Liver (tissue), 9 donors: ENCODE results near the gene TRHDE. TPM values are rescaled to one million over a fixed set of nuclear protein-coding genes. Genes with fewer than 3 reads are reported as not detected.

Experiments used
- DNase-seq: peaks from one replicate; pipeline ENCODE4 v3.0.0-alpha.2; 2017; ENCODE audit warnings: low spot score
- H3K27ac ChIP-seq, 2 donors: one replicate each; pipeline ENCODE4 v1.7.0; 2013; ENCODE audit warnings: inconsistent platforms in 2 of 2, low read length in 2 of 2, control low read depth in 1 of 2, low read depth in 1 of 2, mild to moderate bottlenecking in 1 of 2
- H3K27me3 ChIP-seq, 4 donors: one replicate each; pipeline versions ENCODE4 v1.6.1 to v1.7.0; 2013; ENCODE audit warnings: low read length in 3 of 4, inconsistent platforms in 1 of 4, mild to moderate bottlenecking in 1 of 4, moderate library complexity in 1 of 4; ENCODE audit not compliant: control insufficient read depth in 4 of 4, insufficient read depth in 4 of 4
- H3K36me3 ChIP-seq, 4 donors: one replicate each; pipeline versions ENCODE4 v1.6.1 to v1.7.0; 2013; ENCODE audit warnings: low read length in 3 of 4, mild to moderate bottlenecking in 3 of 4, low read depth in 1 of 4, moderate library complexity in 1 of 4; ENCODE audit not compliant: control insufficient read depth in 4 of 4, insufficient read depth in 3 of 4
- H3K4me1 ChIP-seq, 4 donors: one replicate each; pipeline versions ENCODE4 v1.6.1 to v1.7.0; 2013; ENCODE audit warnings: low read length in 3 of 4, mild to moderate bottlenecking in 3 of 4, moderate library complexity in 1 of 4; ENCODE audit not compliant: control insufficient read depth in 4 of 4, insufficient read depth in 4 of 4
- H3K4me3 ChIP-seq, 3 donors: one replicate each; pipeline versions ENCODE4 v1.6.1 to v1.7.0; 2013; ENCODE audit warnings: low read length in 3 of 3, control low read depth in 1 of 3, low read depth in 1 of 3, mild to moderate bottlenecking in 1 of 3
- H3K9ac ChIP-seq, 2 donors: one replicate each; pipeline ENCODE4 v1.7.0; 2013; ENCODE audit warnings: low read length in 2 of 2, mild to moderate bottlenecking in 2 of 2, moderate library complexity in 2 of 2, control low read depth in 1 of 2, low read depth in 1 of 2
- H3K9me3 ChIP-seq, 4 donors: one replicate each; pipeline versions ENCODE4 v1.6.1 to v1.7.0; 2013; ENCODE audit warnings: low read length in 3 of 4; ENCODE audit not compliant: control insufficient read depth in 4 of 4
- ATF3 ChIP-seq: IDR thresholded peaks from 2 replicates; pipeline ENCODE4 v1.6.1; 2016; ENCODE audit warnings: antibody characterized with exemption
- CTCF ChIP-seq: fragments of 150-350 bp; IDR thresholded peaks from 2 replicates; pipeline ENCODE4 v1.5.1; 2017; ENCODE audit warnings: improper control_type of control experiment, low read depth, low read length; ENCODE audit not compliant: missing input control
- EGR1 ChIP-seq, 2 donors: IDR thresholded peaks; 2 replicates each; pipeline ENCODE4 v1.6.1; 2016 to 2018; ENCODE audit warnings: antibody characterized with exemption in 2 of 2, low read depth in 2 of 2
- FOXA1 ChIP-seq: IDR thresholded peaks from 2 replicates; pipeline ENCODE4 v1.6.1; 2016; ENCODE audit warnings: antibody characterized with exemption
- FOXA2 ChIP-seq: IDR thresholded peaks from 2 replicates; pipeline ENCODE4 v1.6.1; 2016; ENCODE audit warnings: antibody characterized with exemption
- GABPA ChIP-seq, 2 donors: IDR thresholded peaks in 1 of 2; conservative IDR thresholded peaks in 1 of 2; 2 replicates each; pipeline ENCODE4 v1.6.1; 2016; ENCODE audit warnings: antibody characterized with exemption in 2 of 2, mild to moderate bottlenecking in 1 of 2, moderate library complexity in 1 of 2
- HNF4A ChIP-seq, 2 donors: conservative IDR thresholded peaks; 2 replicates each; pipeline ENCODE4 v1.6.1; 2016; ENCODE audit warnings: antibody characterized with exemption in 2 of 2, mild to moderate bottlenecking in 2 of 2
- JUND ChIP-seq, 2 donors: IDR thresholded peaks; 2 replicates each; pipeline ENCODE4 v1.6.1; 2016; ENCODE audit warnings: antibody characterized with exemption in 2 of 2
- MAX ChIP-seq: IDR thresholded peaks from 2 replicates; pipeline ENCODE4 v1.6.1; 2016; ENCODE audit warnings: antibody characterized with exemption
- NR2F2 ChIP-seq: IDR thresholded peaks from 2 replicates; pipeline ENCODE4 v1.6.1; 2016; ENCODE audit warnings: antibody characterized with exemption
- RAD21 ChIP-seq, 2 donors: IDR thresholded peaks; 2 replicates each; pipeline ENCODE4 v1.6.1; 2016; ENCODE audit warnings: antibody characterized with exemption in 2 of 2, mild to moderate bottlenecking in 2 of 2
- REST ChIP-seq: IDR thresholded peaks from 2 replicates; pipeline ENCODE4 v1.6.1; 2016; ENCODE audit warnings: antibody characterized with exemption, mild to moderate bottlenecking
- RXRA ChIP-seq, 2 donors: IDR thresholded peaks; 2 replicates each; pipeline ENCODE4 v1.6.1; 2017 to 2018; ENCODE audit warnings: antibody characterized with exemption in 2 of 2, mild to moderate bottlenecking in 1 of 2
- SP1 ChIP-seq: IDR thresholded peaks from 2 replicates; pipeline ENCODE4 v1.6.1; 2018; ENCODE audit warnings: antibody characterized with exemption, mild to moderate bottlenecking
- TAF1 ChIP-seq: conservative IDR thresholded peaks from 2 replicates; pipeline ENCODE4 v1.6.1; 2016; ENCODE audit warnings: antibody characterized with exemption, mild to moderate bottlenecking
- YY1 ChIP-seq: IDR thresholded peaks from 2 replicates; pipeline ENCODE4 v1.6.1; 2016; ENCODE audit warnings: antibody characterized with exemption, mild to moderate bottlenecking
- ZBTB33 ChIP-seq: IDR thresholded peaks from 2 replicates; pipeline ENCODE4 v1.6.1; 2016; ENCODE audit warnings: antibody characterized with exemption
- WGBS: extraction: QIAGEN DNeasy Blood & Tissue Kit; methylation state at CpG from one replicate; pipeline ENCODE4 v1.1.7; 2013; 5-methylcytosine and 5-hydroxymethylcytosine counted together
- polyA plus RNA-seq, 2 donors: library from polyadenylated mRNA; stranded (reverse) in 1 of 2; unstranded in 1 of 2; fragments of 200-250 nt in 1 of 2; fragments of >200 nt in 1 of 2; fragmentation: Nextera tagmentation in 1 of 2; extraction: Ambion mirVana in 1 of 2; gene quantifications; one replicate each; pipeline versions ENCODE4 v1.2.1 to v1.2.3, GENCODE V29; 2013 to 2015
- total RNA-seq, 2 donors: library from RNA; depleted of rRNA; stranded (reverse); fragments of >200 nt; gene quantifications; one replicate each; pipeline ENCODE4 v1.2.3, GENCODE V29; 2014
- donor health status: healthy.
- donor health status: healthy.
- donor health status: healthy.
- donor health status: healthy.
- donor health status: healthy.

Gene TRHDE
- total and polyA plus RNA-seq, 4 donors, result 0.05 to 0.17 (median 0.14) TPM; not detected in 1

DNA sequence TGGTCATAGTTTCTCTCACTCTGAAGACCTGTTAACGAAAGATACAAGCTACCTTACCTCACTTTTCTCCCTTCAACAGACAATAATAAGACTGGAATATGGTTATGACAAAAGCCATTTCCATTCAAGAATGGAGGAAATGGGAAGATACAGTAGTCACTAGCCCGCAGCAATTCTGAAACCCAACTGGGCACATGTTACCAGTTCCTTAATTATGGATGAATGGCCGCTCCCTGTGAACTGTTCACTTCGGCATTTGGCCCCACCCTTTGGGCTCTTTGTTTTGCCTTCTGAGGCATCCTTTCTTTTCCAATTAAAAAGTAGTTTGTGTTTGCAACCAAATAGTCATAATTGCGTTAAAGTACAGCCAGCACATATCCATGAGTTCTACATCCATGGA lies 19.0 kb downstream of the TRHDE start:
- H3K36me3 ChIP-seq, result no peaks in the 10 kb centered on the region
- no peak overlapping the region for H3K9ac ChIP-seq
- H3K27ac ChIP-seq, result no peak overlapping the region
- WGBS, result 87% methylated on average over 5 of the region's 5 CpGs
- no peak for DNase-seq
- no peaks in the 10 kb centered on the region for H3K9me3 ChIP-seq
- no peaks in the 10 kb centered on the region for H3K4me1 ChIP-seq
- no peaks in the 10 kb centered on the region for H3K27me3 ChIP-seq
- H3K4me3 ChIP-seq, result no peak overlapping the region
- TF ChIP-seq MAX, result no peak
- TF ChIP-seq ATF3, result no peak
- no peak for TF ChIP-seq FOXA1
- TF ChIP-seq TAF1, result no peak
- TF ChIP-seq HNF4A (conservative IDR thresholded peaks at IDR 0.05), result no peak
- no peak for TF ChIP-seq SP1
- TF ChIP-seq FOXA2, result no peak
- TF ChIP-seq JUND (IDR thresholded peaks at IDR 0.05), result no peak
- TF ChIP-seq YY1, result no peak
- TF ChIP-seq EGR1 (IDR thresholded peaks at IDR 0.05; ENCODE audit: low read depth in 2 of 2), result no peak
- no peak for TF ChIP-seq NR2F2
- no peak for TF ChIP-seq CTCF

DNA sequence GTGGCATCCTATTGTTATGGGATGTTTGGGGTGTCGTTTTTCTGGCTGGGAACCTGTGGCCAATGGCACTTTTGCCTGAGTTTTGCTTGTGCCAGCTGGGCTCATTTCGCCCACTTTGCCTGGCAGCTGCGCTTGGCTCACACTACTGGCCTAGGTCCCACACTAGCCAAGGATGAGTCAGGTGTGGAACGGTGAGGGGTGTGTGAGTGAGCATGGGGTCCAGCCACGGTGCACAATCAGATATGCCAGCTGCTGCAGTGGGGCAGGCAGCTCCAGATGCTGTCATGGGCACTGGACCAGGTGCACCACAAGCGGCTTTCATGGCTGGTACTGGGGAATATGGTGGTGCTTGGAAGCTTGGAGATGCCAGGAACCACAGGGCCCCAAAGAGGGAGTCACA lies 21.5 kb downstream of the TRHDE start:
- no peak for TF ChIP-seq EGR1 (IDR thresholded peaks at IDR 0.05; ENCODE audit: low read depth in 2 of 2)
- TF ChIP-seq MAX, result no peak
- TF ChIP-seq GABPA (IDR thresholded peaks at IDR 0.05 in 1 of 2, conservative IDR thresholded peaks at IDR 0.05 in 1 of 2), result no peak
- TF ChIP-seq ATF3, result no peak
- no peak for TF ChIP-seq RXRA (IDR thresholded peaks at IDR 0.05)
- no peak for TF ChIP-seq NR2F2
- TF ChIP-seq SP1, result no peak
- TF ChIP-seq FOXA1, result no peak
- TF ChIP-seq HNF4A (conservative IDR thresholded peaks at IDR 0.05), result no peak
- no peak for TF ChIP-seq YY1
- no peak for TF ChIP-seq TAF1
- no peak for TF ChIP-seq JUND (IDR thresholded peaks at IDR 0.05)
- no peak overlapping the region for H3K4me3 ChIP-seq
- 82% methylated on average over 6 of the region's 6 CpGs for WGBS
- no peaks in the 10 kb centered on the region for H3K9me3 ChIP-seq
- no peaks in the 10 kb centered on the region for H3K36me3 ChIP-seq
- no peak overlapping the region for H3K27ac ChIP-seq
- H3K4me1 ChIP-seq, result no peaks in the 10 kb centered on the region
- no peak overlapping the region for H3K9ac ChIP-seq
- no peak for DNase-seq
- H3K27me3 ChIP-seq, result no peaks in the 10 kb centered on the region

- no peak overlapping the region for H3K27ac ChIP-seq
- H3K4me1 ChIP-seq, result no peaks in the 10 kb centered on the region
- H3K9ac ChIP-seq, result no peak overlapping the region
- no peaks in the 10 kb centered on the region for H3K9me3 ChIP-seq
- H3K27me3 ChIP-seq, result no peaks in the 10 kb centered on the region
- no peak for DNase-seq
- no peaks in the 10 kb centered on the region for H3K36me3 ChIP-seq
- no peak overlapping the region for H3K4me3 ChIP-seq
- 85% methylated on average over 8 of the region's 8 CpGs for WGBS
- TF ChIP-seq ZBTB33, result no peak
- no peak for TF ChIP-seq RAD21 (IDR thresholded peaks at IDR 0.05)
- TF ChIP-seq REST, result no peak
- no peak for TF ChIP-seq MAX
- TF ChIP-seq FOXA2, result no peak
- no peak for TF ChIP-seq GABPA (IDR thresholded peaks at IDR 0.05 in 1 of 2, conservative IDR thresholded peaks at IDR 0.05 in 1 of 2)
- TF ChIP-seq YY1, result no peak
- no peak for TF ChIP-seq FOXA1
- TF ChIP-seq RXRA (IDR thresholded peaks at IDR 0.05), result no peak
- TF ChIP-seq HNF4A (conservative IDR thresholded peaks at IDR 0.05), result no peak
- no peak for TF ChIP-seq NR2F2
These were observed 22.9 kb downstream of the TRHDE start for GRCh38 chr12:72295101-72295500.
